ENCODE data around the gene HP. TPM values are rescaled to one million over a fixed set of nuclear protein-coding genes. Genes with fewer than 3 reads are reported as not detected.

The HP gene
- polyA plus RNA-seq, 4 donors: 0.32 to 15.2 (median 3.0) TPM

DNA sequence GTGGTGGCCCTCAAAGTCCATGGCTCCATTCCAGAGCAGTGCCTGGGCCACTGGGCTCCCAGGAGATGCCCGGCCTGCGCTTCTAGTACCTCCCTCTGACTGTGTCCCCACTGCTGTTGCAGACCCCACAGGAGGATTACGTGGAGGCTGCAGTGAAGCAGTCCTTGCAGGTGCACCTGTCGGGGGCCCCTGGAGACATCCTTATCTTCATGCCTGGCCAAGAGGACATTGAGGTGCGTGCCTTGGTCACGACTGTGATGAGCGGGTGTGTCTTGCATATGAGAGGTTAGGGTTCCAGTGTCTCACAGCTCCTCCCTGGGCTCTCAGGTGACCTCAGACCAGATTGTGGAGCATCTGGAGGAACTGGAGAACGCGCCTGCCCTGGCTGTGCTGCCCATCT lies 50.6 kb downstream of the HP start:
- no peak for FAIRE-seq

GRCh38 chr16:72105978-72106377 lies 51.7 kb downstream of the HP start:
- H3K27me3 ChIP-seq (ENCODE audit: control insufficient read depth in 3 of 3, insufficient read depth in 3 of 3, low read length in 3 of 3): no peaks in the 10 kb centered on the region
- DNase-seq (no peak), FAIRE-seq (no peak)
- no peak overlapping the region for H3K27ac ChIP-seq (ENCODE audit: low read depth in 1 of 3, low read length in 2 of 3)
- H3K9me3 ChIP-seq (ENCODE audit: control insufficient read depth in 2 of 2, insufficient read depth in 1 of 2, low read depth in 1 of 2, low read length in 1 of 2): peaks cover 0 to 3% of the 10 kb centered on the region in 2 donors
- 96 to 97% (median 96%) methylated on average over 12 of the region's 12 CpGs for WGBS, 3 donors
- no peak overlapping the region for H3K4me3 ChIP-seq (ENCODE audit: low read depth in 1 of 3, low read length in 3 of 3)
- H3K36me3 ChIP-seq (ENCODE audit: control insufficient read depth in 3 of 3, insufficient read depth in 2 of 3, low read depth in 1 of 3, low read length in 3 of 3): peaks cover 37 to 94% (median 53%) of the 10 kb centered on the region in 3 donors
- no peaks in the 10 kb centered on the region for H3K4me1 ChIP-seq (ENCODE audit: control insufficient read depth in 3 of 3, insufficient read depth in 2 of 3, low read depth in 1 of 3, low read length in 2 of 3)

More for the DNA sequence above, 50.6 kb downstream of the HP start:
- Histone ChIP-seq H3K4me3 (ENCODE audit: low read depth in 1 of 3, low read length in 3 of 3) (no peak overlapping the region), H3K27ac (ENCODE audit: low read depth in 1 of 3, low read length in 2 of 3) (no peak overlapping the region), H3K9me3 (ENCODE audit: control insufficient read depth in 2 of 2, insufficient read depth in 1 of 2, low read depth in 1 of 2, low read length in 1 of 2) (no peaks in the 10 kb centered on the region), H3K36me3 (ENCODE audit: control insufficient read depth in 3 of 3, insufficient read depth in 2 of 3, low read depth in 1 of 3, low read length in 3 of 3) (peaks cover 30 to 94% (median 50%) of the 10 kb centered on the region in 3 donors), H3K27me3 (ENCODE audit: control insufficient read depth in 3 of 3, insufficient read depth in 3 of 3, low read length in 3 of 3) (no peaks in the 10 kb centered on the region), H3K4me1 (ENCODE audit: control insufficient read depth in 3 of 3, insufficient read depth in 2 of 3, low read depth in 1 of 3, low read length in 2 of 3) (no peaks in the 10 kb centered on the region)
- DNase-seq: no peak
- 86 to 94% (median 88%) methylated on average over 9 of the region's 9 CpGs for WGBS, 3 donors

GRCh38 chr16:72107371-72107770 lies 53.1 kb downstream of the HP start:
- Histone ChIP-seq H3K36me3 (ENCODE audit: control insufficient read depth in 3 of 3, insufficient read depth in 2 of 3, low read depth in 1 of 3, low read length in 3 of 3) (peaks cover 35 to 95% (median 62%) of the 10 kb centered on the region in 3 donors), H3K4me3 (ENCODE audit: low read depth in 1 of 3, low read length in 3 of 3) (no peak overlapping the region), H3K27me3 (ENCODE audit: control insufficient read depth in 3 of 3, insufficient read depth in 3 of 3, low read length in 3 of 3) (no peaks in the 10 kb centered on the region), H3K4me1 (ENCODE audit: control insufficient read depth in 3 of 3, insufficient read depth in 2 of 3, low read depth in 1 of 3, low read length in 2 of 3) (no peaks in the 10 kb centered on the region), H3K27ac (ENCODE audit: low read depth in 1 of 3, low read length in 2 of 3) (no peak overlapping the region), H3K9me3 (ENCODE audit: control insufficient read depth in 2 of 2, insufficient read depth in 1 of 2, low read depth in 1 of 2, low read length in 1 of 2) (peaks cover 0 to 10% of the 10 kb centered on the region in 2 donors)
- WGBS, 3 donors: 94 to 95% (median 94%) methylated on average over 17 of the region's 17 CpGs
- DNase-seq: no peak
- no peak for FAIRE-seq

DNA sequence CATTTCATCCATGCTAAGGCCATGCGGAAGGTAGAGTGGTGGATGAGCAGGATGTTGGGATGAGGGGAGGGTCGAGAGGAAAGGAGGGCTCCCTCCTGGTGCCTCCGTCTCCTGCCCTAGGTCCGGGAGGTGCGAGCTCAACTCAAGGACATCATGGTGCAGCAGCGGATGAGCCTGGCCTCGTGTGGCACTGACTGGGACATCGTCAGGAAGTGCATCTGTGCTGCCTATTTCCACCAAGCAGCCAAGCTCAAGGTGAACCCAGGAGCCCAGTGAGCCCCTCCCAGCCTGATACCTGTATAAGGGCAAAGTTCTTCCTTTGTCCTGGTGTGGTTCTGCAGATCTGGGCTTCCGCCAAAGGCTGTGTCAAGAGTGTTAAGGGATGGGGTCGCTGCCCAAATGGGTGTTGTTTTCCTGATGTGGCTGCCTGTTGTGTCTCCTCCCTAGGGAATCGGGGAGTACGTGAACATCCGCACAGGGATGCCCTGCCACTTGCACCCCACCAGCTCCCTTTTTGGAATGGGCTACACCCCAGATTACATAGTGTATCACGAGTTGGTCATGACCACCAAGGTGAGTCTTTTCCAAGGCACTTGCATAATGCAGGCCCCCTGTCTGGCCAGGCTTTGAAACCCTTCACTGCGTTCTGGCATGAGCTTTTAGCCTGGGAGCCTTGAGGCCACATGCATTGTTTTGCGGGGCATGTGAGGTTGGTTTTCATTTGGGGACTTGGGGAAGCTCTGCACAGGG lies 54.2 kb downstream of the HP start:
- Histone ChIP-seq H3K4me1 (ENCODE audit: control insufficient read depth in 3 of 3, insufficient read depth in 2 of 3, low read depth in 1 of 3, low read length in 2 of 3) (no peaks in the 10 kb centered on the region), H3K27me3 (ENCODE audit: control insufficient read depth in 3 of 3, insufficient read depth in 3 of 3, low read length in 3 of 3) (no peaks in the 10 kb centered on the region), H3K9me3 (ENCODE audit: control insufficient read depth in 2 of 2, insufficient read depth in 1 of 2, low read depth in 1 of 2, low read length in 1 of 2) (peaks cover 0 to 10% of the 10 kb centered on the region in 2 donors), H3K36me3 (ENCODE audit: control insufficient read depth in 3 of 3, insufficient read depth in 2 of 3, low read depth in 1 of 3, low read length in 3 of 3) (peaks cover 27 to 94% (median 54%) of the 10 kb centered on the region in 3 donors), H3K27ac (ENCODE audit: low read depth in 1 of 3, low read length in 2 of 3) (no peak overlapping the region), H3K4me3 (ENCODE audit: low read depth in 1 of 3, low read length in 3 of 3) (no peak overlapping the region)
- DNase-seq (peak in 1 of 2 donors; percentile 36), FAIRE-seq (no peak)
- WGBS, 3 donors: 74 to 80% (median 77%) methylated on average over 16 of the region's 16 CpGs

- Histone ChIP-seq H3K4me1 (ENCODE audit: control insufficient read depth in 3 of 3, insufficient read depth in 2 of 3, low read depth in 1 of 3, low read length in 2 of 3) (no peaks in the 10 kb centered on the region), H3K27ac (ENCODE audit: low read depth in 1 of 3, low read length in 2 of 3) (no peak overlapping the region), H3K9me3 (ENCODE audit: control insufficient read depth in 2 of 2, insufficient read depth in 1 of 2, low read depth in 1 of 2, low read length in 1 of 2) (peaks cover 0 to 10% of the 10 kb centered on the region in 2 donors), H3K36me3 (ENCODE audit: control insufficient read depth in 3 of 3, insufficient read depth in 2 of 3, low read depth in 1 of 3, low read length in 3 of 3) (peaks cover 27 to 87% (median 48%) of the 10 kb centered on the region in 3 donors), H3K4me3 (ENCODE audit: low read depth in 1 of 3, low read length in 3 of 3) (no peak overlapping the region), H3K27me3 (ENCODE audit: control insufficient read depth in 3 of 3, insufficient read depth in 3 of 3, low read length in 3 of 3) (no peaks in the 10 kb centered on the region)
- WGBS, 3 donors: 96 to 98% (median 97%) methylated on average over 12 of the region's 12 CpGs
- FAIRE-seq (no peak), DNase-seq (no peak)
Observed at GRCh38 chr16:72109300-72109699, 55.0 kb downstream of the HP start.

DNA sequence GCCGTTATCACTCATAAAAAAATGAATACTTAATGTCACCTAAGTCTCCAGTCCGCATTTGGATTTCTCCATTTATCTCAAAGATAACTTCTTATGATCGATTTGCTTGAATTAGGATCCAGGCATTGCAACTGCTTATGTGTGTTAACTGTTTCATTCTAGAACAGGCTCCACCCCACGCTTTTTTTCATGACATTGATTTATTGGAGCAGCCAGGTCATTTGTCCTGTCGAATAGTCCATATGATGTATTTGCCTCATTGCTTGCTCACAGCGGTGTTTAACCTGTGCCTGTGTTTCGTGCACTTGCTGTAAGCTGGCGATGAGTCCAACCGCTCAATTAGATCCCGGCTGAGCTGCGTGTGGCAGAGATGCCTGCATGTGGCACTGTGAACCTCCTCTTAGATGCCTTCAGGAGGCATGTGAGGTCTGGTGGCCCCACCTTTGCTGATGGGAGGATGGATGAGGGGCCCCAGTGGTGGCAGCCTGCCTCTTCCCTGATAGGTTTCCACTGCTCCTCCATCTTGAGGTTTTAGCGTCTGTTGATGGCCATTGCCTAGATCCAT lies 55.7 kb downstream of the HP start:
- H3K27me3 ChIP-seq (ENCODE audit: control insufficient read depth in 3 of 3, insufficient read depth in 3 of 3, low read length in 3 of 3): no peaks in the 10 kb centered on the region
- peaks cover 0 to 10% of the 10 kb centered on the region in 2 donors for H3K9me3 ChIP-seq (ENCODE audit: control insufficient read depth in 2 of 2, insufficient read depth in 1 of 2, low read depth in 1 of 2, low read length in 1 of 2)
- H3K36me3 ChIP-seq (ENCODE audit: control insufficient read depth in 3 of 3, insufficient read depth in 2 of 3, low read depth in 1 of 3, low read length in 3 of 3): peaks cover 22 to 79% (median 48%) of the 10 kb centered on the region in 3 donors
- no peak overlapping the region for H3K4me3 ChIP-seq (ENCODE audit: low read depth in 1 of 3, low read length in 3 of 3)
- 93 to 96% (median 95%) methylated on average over 12 of the region's 12 CpGs for WGBS, 3 donors
- no peaks in the 10 kb centered on the region for H3K4me1 ChIP-seq (ENCODE audit: control insufficient read depth in 3 of 3, insufficient read depth in 2 of 3, low read depth in 1 of 3, low read length in 2 of 3)
- DNase-seq: no peak
- no peak for FAIRE-seq
- no peak overlapping the region for H3K27ac ChIP-seq (ENCODE audit: low read depth in 1 of 3, low read length in 2 of 3)

Other genes with a start within 250 kb of the HP start
- gene AP1G1, start 245.7 kb upstream of the HP start, polyA plus RNA-seq: 10 to 100 TPM; 17.6 to 66.8 (median 22.2) TPM
- 10 to 100 TPM in 2 of 4 donors, 1 to 10 TPM in 2; 4.3 to 21.3 (median 7.7) TPM for gene ATXN1L, start 208.5 kb upstream of the HP start, polyA plus RNA-seq
- gene ZNF821, start 170.3 kb upstream of the HP start, polyA plus RNA-seq: 10 to 100 TPM in 3 of 4 donors, 1 to 10 TPM in 1; 7.2 to 15.7 (median 11.2) TPM
- 100 to 1,000 TPM; 112 to 257 (median 155) TPM for gene IST1, start 159.0 kb upstream of the HP start, polyA plus RNA-seq
- gene PKD1L3, start 54.1 kb upstream of the HP start, polyA plus RNA-seq: under 1 TPM in 3 of 4 donors, not detected in 1; 0.01 to 0.30 (median 0.27) TPM
- 1 to 10 TPM; 1.1 to 8.3 (median 5.1) TPM for gene DHODH, start 45.8 kb upstream of the HP start, polyA plus RNA-seq
- 1 to 10 TPM in 2 of 4 donors, under 1 TPM in 1, not detected in 1; 0.56 to 1.9 (median 1.1) TPM for gene HPR, start 8.7 kb downstream of the HP start, polyA plus RNA-seq
- 10 to 100 TPM; 11.3 to 22.1 (median 12.1) TPM for gene TXNL4B, start 39.1 kb downstream of the HP start, polyA plus RNA-seq
- gene DHX38, start 39.3 kb downstream of the HP start, polyA plus RNA-seq: 10 to 100 TPM; 40.6 to 63.7 (median 55.9) TPM
- 1 to 10 TPM; 1.1 to 5.2 (median 2.3) TPM for gene PMFBP1, start 117.7 kb downstream of the HP start, polyA plus RNA-seq